HCT116 (cell line): Measurements from ENCODE around the gene CDKN1A.

Source experiments
- CTCF ChIP-seq, 3 experiments: fragments of 200-600 bp in 1 of 3; sonication (generic) in 1 of 3; IDR thresholded peaks in 2 of 3; conservative IDR thresholded peaks in 1 of 3; 2 replicates each; pipeline ENCODE4 v1.5.1; 2012 to 2017; ENCODE audit warnings: low read depth in 2 of 3, low read length in 2 of 3, antibody characterized with exemption in 1 of 3, borderline replicate concordance in 1 of 3, control low read depth in 1 of 3, mild to moderate bottlenecking in 1 of 3, mixed read lengths in 1 of 3, mixed run types in 1 of 3, moderate library complexity in 1 of 3; ENCODE audit not compliant: insufficient read depth in 1 of 3
- POLR2A ChIP-seq: IDR thresholded peaks from 2 replicates; pipeline ENCODE4 v1.7.0; 2011; ENCODE audit warnings: borderline replicate concordance; ENCODE audit not compliant: insufficient read depth, insufficient read length; ENCODE audit errors: extremely low read depth

GRCh38 chr6:36674942-36675341 lies 3.6 kb upstream of the CDKN1A start:
- no peak for TF ChIP-seq CTCF (IDR thresholded peaks at IDR 0.05 in 2 of 3, conservative IDR thresholded peaks at IDR 0.05 in 1 of 3; ENCODE audit: borderline replicate concordance in 1 of 3, insufficient read depth in 1 of 3, low read depth in 2 of 3, low read length in 2 of 3)
- no peak for TF ChIP-seq POLR2A
